Stimulated activated CD4-positive, alpha-beta T cell treated with anti-CD3 and anti-CD28 coated beads, Interleukin-4, amount 100 ng/mL, for 4 hours (primary cell): ENCODE results near the gene STIP1.

Source experiments
- DNase-seq, 2 experiments: peaks; one replicate each; pipeline ENCODE4 v3.0.0-alpha.2; 2020

STIP1 gene

GRCh38 chr11:64253043-64253442 lies 67.1 kb downstream of the STIP1 start:
- no peak for DNase-seq

- DNase-seq = no peak
Measured at GRCh38 chr11:64253481-64253880, 67.5 kb downstream of the STIP1 start.
